ENCODE measurements around the gene GTPBP8. TPM values are rescaled to one million over a fixed set of nuclear protein-coding genes. Genes with fewer than 3 reads are reported as not detected.
A peak's percentile ranks its signal among the peaks of the same experiment; 100 is the strongest.

Gene GTPBP8
- total RNA-seq, result 23.4 and 23.5 TPM in 2 replicates
- 14.9 TPM for total RNA-seq (2013)
- 10.2 and 20.5 TPM in 2 replicates for polyA plus RNA-seq
- polyA minus RNA-seq, result 22.0 and 40.1 TPM in 2 replicates

- H3K4me1 Mint-ChIP-seq, result peaks cover 30% of the 10 kb centered on the region
- POLR2A ChIA-PET, result interaction anchor here (0.9 to 1.7 kb wide), 6 partner anchors 10 to 348 kb away, joined by 3 to 11 read pairs (median 3); a partner anchor contains a TSS
These were observed at the start of gene GTPBP8 for GRCh38 chr3:112990672-112991602. GTPBP8 (plus strand) TSS chr3:112990984; CDS start chr3:112991000, 16 bp downstream.

More at GRCh38 chr3:112990672-112991602, at the start of gene GTPBP8:
- CTCF ChIA-PET, result interaction anchor here (0.8 to 4.5 kb wide), 9 partner anchors 10 to 587 kb away, joined by 3 to 33 read pairs (median 6); partner anchors contain the start of genes ATG3, CD200R1 and SLC35A5
- H3K27ac Mint-ChIP-seq, result peak within 1 kb of the TSS; percentile 98
- no peaks in the 10 kb centered on the region for H3K27me3 ChIP-seq (replicated peaks in 1 of 4; ENCODE audit: control extremely low read depth in 1 of 4, control insufficient read depth in 3 of 4, insufficient read depth in 4 of 4, low read length in 3 of 4)
- peak within 1 kb of the TSS; percentile 82 to 98 for H3K27ac ChIP-seq (ENCODE audit: low read length in 2 of 2)
- H3K36me3 ChIP-seq (replicated peaks in 1 of 2; ENCODE audit: control extremely low read depth in 1 of 2, control insufficient read depth in 1 of 2, extremely low read depth in 1 of 2, insufficient read depth in 2 of 2, low read length in 1 of 2), result peaks cover 0 to 5% of the 10 kb centered on the region in 2 experiments
- peak within 1 kb of the TSS; percentile 75 for H2AFZ ChIP-seq (ENCODE audit: insufficient read depth, low read depth, low read length, poor library complexity, severe bottlenecking)
- H3K4me3 ChIP-seq (ENCODE audit: control extremely low read depth in 1 of 5, extremely low read depth in 1 of 5, insufficient read depth in 1 of 5, low read depth in 2 of 5, low read length in 4 of 5), result peak within 1 kb of the TSS; percentile 63 to 89 (median 76)
- H3K9ac ChIP-seq (ENCODE audit: low read length), result peak within 1 kb of the TSS; percentile 84
- H3K79me2 ChIP-seq (ENCODE audit: control insufficient read depth, insufficient read depth, low read length), result peaks cover 33% of the 10 kb centered on the region
- WGBS (ENCODE audit: insufficient coverage), result 3% methylated on average over 53 of the region's 70 CpGs
- DNase-seq (peak; percentile 92), ATAC-seq (ENCODE audit: low read depth) (peak; percentile 84)
- intact Hi-C loops (cut with micrococcal nuclease), result loop anchor here (1.0 to 5.0 kb wide), 3 partner anchors 28 to 859 kb away; partner anchors contain the start of genes ATP6V1A, GCSAM and NAA50
- H4K20me1 ChIP-seq (ENCODE audit: control insufficient read depth, insufficient read depth, low read length, poor library complexity, severe bottlenecking), result no peaks in the 10 kb centered on the region
- H3K9me3 ChIP-seq (ENCODE audit: control extremely low read depth in 1 of 3, control insufficient read depth in 2 of 3, insufficient read depth in 1 of 3, low read length in 2 of 3), result no peaks in the 10 kb centered on the region
- no peaks in the 10 kb centered on the region for H3K9me3 Mint-ChIP-seq (ENCODE audit: insufficient read depth)
- no peaks in the 10 kb centered on the region for H3K27me3 Mint-ChIP-seq
- no peak for TF ChIP-seq EZH2 (IDR thresholded peaks at IDR 0.05; ENCODE audit: borderline replicate concordance, insufficient read depth, low read depth, low read length, poor library complexity, severe bottlenecking)
- no peak for TF ChIP-seq CTCF (IDR thresholded peaks at IDR 0.05)
- H3K4me2 ChIP-seq (replicated peaks; ENCODE audit: low read depth, low read length, poor library complexity, severe bottlenecking), result peak within 1 kb of the TSS; percentile 70
- H3K4me1 ChIP-seq (ENCODE audit: control insufficient read depth in 2 of 2, insufficient read depth in 2 of 2, low read length in 2 of 2), result peaks cover 11 to 12% of the 10 kb centered on the region in 2 donors
- peak within 1 kb of the TSS; percentile 95 for H3K4me3 Mint-ChIP-seq

Measured in B cell (primary cell).